NCI-H1417 treated with DMSO at 0.1 percent for 48 hours (cell line): Measurements from ENCODE around the gene PCDHB7.
"Not testable (repeated sequence)": the region's sequence is repeated elsewhere in the genome, so short reads cannot be mapped to it uniquely, and the experiment has no call there.

Source experiments
- DNase-seq: peaks from one replicate; lab custom pipeline; 2025; lab: John Stamatoyannopoulos, UW

The PCDHB7 gene

DNA sequence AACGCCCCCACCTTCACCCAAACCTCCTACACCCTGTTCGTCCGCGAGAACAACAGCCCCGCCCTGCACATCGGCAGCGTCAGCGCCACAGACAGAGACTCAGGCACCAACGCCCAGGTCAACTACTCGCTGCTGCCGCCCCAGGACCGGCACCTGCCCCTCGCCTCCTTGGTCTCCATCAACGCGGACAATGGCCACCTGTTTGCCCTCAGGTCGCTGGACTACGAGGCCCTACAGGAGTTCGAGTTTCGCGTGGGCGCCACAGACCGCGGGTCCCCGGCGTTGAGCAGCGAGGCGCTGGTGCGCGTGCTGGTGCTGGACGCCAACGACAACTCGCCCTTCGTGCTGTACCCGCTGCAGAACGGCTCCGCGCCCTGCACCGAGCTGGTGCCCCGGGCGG is 52.4 kb downstream of the PCDHB7 start:
- not testable (repeated sequence) for DNase-seq

DNA sequence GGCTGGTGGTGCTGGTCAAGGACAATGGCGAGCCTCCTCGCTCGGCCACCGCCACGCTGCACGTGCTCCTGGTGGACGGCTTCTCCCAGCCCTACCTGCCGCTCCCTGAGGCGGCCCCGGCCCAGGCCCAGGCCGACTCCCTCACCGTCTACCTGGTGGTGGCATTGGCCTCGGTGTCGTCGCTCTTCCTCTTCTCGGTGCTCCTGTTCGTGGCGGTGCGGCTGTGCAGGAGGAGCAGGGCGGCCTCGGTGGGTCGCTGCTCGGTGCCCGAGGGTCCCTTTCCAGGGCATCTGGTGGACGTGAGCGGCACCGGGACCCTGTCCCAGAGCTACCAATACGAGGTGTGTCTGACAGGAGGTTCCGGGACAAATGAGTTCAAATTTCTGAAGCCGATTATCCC is 53.0 kb downstream of the PCDHB7 start:
- DNase-seq: not testable (repeated sequence)
